ENCODE results near the gene WDCP.
"Not testable (repeated sequence)": the region's sequence is repeated elsewhere in the genome, so short reads cannot be mapped to it uniquely, and the experiment has no call there.

WDCP gene

GRCh38 chr2:24046930-24047702 is at the start of gene WDCP:
Gene WDCP, minus strand, starts transcription at chr2:24047391. Its CDS starts 7,897 bp downstream, at chr2:24039494.
- no peak for TF ChIP-seq ZNF274 (IDR thresholded peaks at IDR 0.05; ENCODE audit: low read depth, low read length)
- peak within 1 kb of the TSS; percentile 88 for H3K4me3 ChIP-seq (ENCODE audit: low read length)

GRCh38 chr2:24095171-24095677 is 48.0 kb upstream of the WDCP start:
- not testable (repeated sequence) for H3K4me3 ChIP-seq (ENCODE audit: low read length)

GRCh38 chr2:24093270-24093669 is 46.1 kb upstream of the WDCP start:
- not testable (repeated sequence) for H3K4me3 ChIP-seq (ENCODE audit: low read length)

- H3K4me3 ChIP-seq (ENCODE audit: low read length): no peak overlapping the region
- TF ChIP-seq ZNF274 (IDR thresholded peaks at IDR 0.05; ENCODE audit: low read depth, low read length): no peak
Observed at GRCh38 chr2:24088821-24089359, 41.7 kb upstream of the WDCP start.

- H3K4me3 ChIP-seq (ENCODE audit: low read length): no peak overlapping the region
- TF ChIP-seq ZNF274 (IDR thresholded peaks at IDR 0.05; ENCODE audit: low read depth, low read length): no peak
Observed at GRCh38 chr2:24087032-24087431, 39.8 kb upstream of the WDCP start.

- TF ChIP-seq ZNF274 (IDR thresholded peaks at IDR 0.05; ENCODE audit: low read depth, low read length): no peak
- no peak overlapping the region for H3K4me3 ChIP-seq (ENCODE audit: low read length)
Observed at GRCh38 chr2:24086241-24086640, 39.0 kb upstream of the WDCP start.

GRCh38 chr2:24085200-24085489 is 38.0 kb upstream of the WDCP start:
- no peak for TF ChIP-seq ZNF274 (IDR thresholded peaks at IDR 0.05; ENCODE audit: low read depth, low read length)

GRCh38 chr2:24084386-24085199 is 37.4 kb upstream of the WDCP start, which contains the start of gene TP53I3:
Gene TP53I3, minus strand, starts transcription at chr2:24084834. Its CDS starts 508 bp downstream, at chr2:24084326.
- no peak for TF ChIP-seq ZNF274 (IDR thresholded peaks at IDR 0.05; ENCODE audit: low read depth, low read length)

More at GRCh38 chr2:24085200-24085489, 38.0 kb upstream of the WDCP start:
- peak overlapping the region; percentile 70; the same call in 1 of the 2 replicates for H3K4me3 ChIP-seq (ENCODE audit: low read length)

GRCh38 chr2:24083567-24084385 is 36.6 kb upstream of the WDCP start:
- no peak for TF ChIP-seq ZNF274 (IDR thresholded peaks at IDR 0.05; ENCODE audit: low read depth, low read length)
- peak overlapping the region; percentile 70; the same call in 1 of the 2 replicates for H3K4me3 ChIP-seq (ENCODE audit: low read length)

More at GRCh38 chr2:24084386-24085199, 37.4 kb upstream of the WDCP start, which contains the start of gene TP53I3:
- H3K4me3 ChIP-seq (ENCODE audit: low read length): peak within 1 kb of the TSS; percentile 70; the same call in 1 of the 2 replicates

GRCh38 chr2:24082787-24083566 is 35.8 kb upstream of the WDCP start:
- no peak for TF ChIP-seq ZNF274 (IDR thresholded peaks at IDR 0.05; ENCODE audit: low read depth, low read length)
- H3K4me3 ChIP-seq (ENCODE audit: low read length): peak overlapping the region; percentile 70; the same call in 1 of the 2 replicates

- TF ChIP-seq ZNF274 (IDR thresholded peaks at IDR 0.05; ENCODE audit: low read depth, low read length): no peak
Observed at GRCh38 chr2:24080701-24081100, 33.5 kb upstream of the WDCP start.

GRCh38 chr2:24077879-24078278 is 30.7 kb upstream of the WDCP start:
- no peak for TF ChIP-seq ZNF274 (IDR thresholded peaks at IDR 0.05; ENCODE audit: low read depth, low read length)
- H3K4me3 ChIP-seq (ENCODE audit: low read length): no peak overlapping the region; the same call in 1 of the 2 replicates

More at GRCh38 chr2:24080701-24081100, 33.5 kb upstream of the WDCP start:
- H3K4me3 ChIP-seq (ENCODE audit: low read length): no peak overlapping the region

- TF ChIP-seq ZNF274 (IDR thresholded peaks at IDR 0.05; ENCODE audit: low read depth, low read length): no peak
- peak overlapping the region; percentile 68 for H3K4me3 ChIP-seq (ENCODE audit: low read length)
Observed at GRCh38 chr2:24077535-24077877, 30.3 kb upstream of the WDCP start.
